ENCODE data around the gene SLIT2. TPM values are rescaled to one million over a fixed set of nuclear protein-coding genes. Genes with fewer than 3 reads are reported as not detected.

Gene SLIT2
- total RNA-seq, 3 donors from 2014 or later, result 1.2 to 37.3 (median 4.2) TPM

GRCh38 chr4:20256381-20256881, 4.7 kb downstream of the SLIT2 start:
- Histone ChIP-seq H3K4me3 (no peak overlapping the region), H3K36me3 (ENCODE audit: low read depth) (no peaks in the 10 kb centered on the region), H3K4me1 (ENCODE audit: low read depth) (peaks cover 20% of the 10 kb centered on the region), H3K9me3 (no peaks in the 10 kb centered on the region)
- ATAC-seq (no peak), DNase-seq (no peak)
- intact Hi-C loops (cut with DNase I, micrococcal nuclease), result no loop called here
- TF ChIP-seq CTCF (IDR thresholded peaks at IDR 0.05), result no peak

DNA sequence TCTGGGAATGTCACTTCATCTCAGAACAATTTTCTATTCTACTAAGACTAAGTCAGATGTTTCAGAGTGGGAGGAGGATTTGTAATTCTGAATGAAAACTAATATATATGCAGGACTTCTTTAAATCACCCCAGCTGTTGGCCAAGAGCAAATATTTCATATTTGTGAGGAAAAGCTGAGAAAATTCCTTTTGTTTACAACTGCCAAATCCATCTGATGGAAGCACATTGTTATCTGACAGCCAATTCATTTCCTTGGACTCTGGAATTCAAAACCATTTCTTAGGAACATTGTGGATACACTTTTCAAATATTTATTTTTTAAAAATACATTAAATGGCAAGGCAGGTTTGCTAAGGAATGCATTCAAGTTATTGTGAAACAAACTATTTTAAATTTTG, 8.0 kb downstream of the SLIT2 start:
- Histone ChIP-seq H3K9me3 (no peaks in the 10 kb centered on the region), H3K4me3 (no peak overlapping the region), H3K36me3 (ENCODE audit: low read depth) (no peaks in the 10 kb centered on the region), H3K4me1 (ENCODE audit: low read depth) (no peaks in the 10 kb centered on the region)
- no peak for TF ChIP-seq CTCF (IDR thresholded peaks at IDR 0.05)
- intact Hi-C loops (cut with DNase I, micrococcal nuclease), result no loop called here
- no peak for DNase-seq
- ATAC-seq, result no peak

DNA sequence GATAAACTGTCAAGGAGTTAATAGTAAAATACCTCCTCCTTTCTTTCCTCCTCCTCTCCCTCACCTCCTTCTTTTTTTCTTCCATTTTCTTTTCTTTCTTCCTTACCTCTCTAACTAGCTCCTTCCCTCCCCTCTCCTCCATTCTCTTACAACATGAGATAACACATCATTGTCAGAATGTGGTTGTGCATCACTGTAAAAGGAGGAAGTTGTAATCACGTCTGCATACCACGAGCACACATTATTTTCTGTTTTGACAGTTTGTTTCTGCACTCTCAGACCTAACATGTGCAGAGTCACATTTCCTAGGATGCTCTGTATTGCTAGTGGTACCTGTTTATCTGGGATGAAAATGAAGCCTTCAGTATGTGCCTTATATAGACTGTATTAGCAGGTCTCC, 9.1 kb downstream of the SLIT2 start:
- ATAC-seq (no peak), DNase-seq (no peak)
- no peaks in the 10 kb centered on the region for H3K4me1 ChIP-seq (ENCODE audit: low read depth)
- intact Hi-C loops (cut with DNase I, micrococcal nuclease), result no loop called here
- no peaks in the 10 kb centered on the region for H3K36me3 ChIP-seq (ENCODE audit: low read depth)
- no peak overlapping the region for H3K4me3 ChIP-seq
- H3K9me3 ChIP-seq, result no peaks in the 10 kb centered on the region
- no peak for TF ChIP-seq CTCF (IDR thresholded peaks at IDR 0.05)

GRCh38 chr4:20262221-20262620, 10.5 kb downstream of the SLIT2 start:
- ATAC-seq, result no peak
- Histone ChIP-seq H3K4me1 (ENCODE audit: low read depth) (no peaks in the 10 kb centered on the region), H3K36me3 (ENCODE audit: low read depth) (no peaks in the 10 kb centered on the region)

DNA sequence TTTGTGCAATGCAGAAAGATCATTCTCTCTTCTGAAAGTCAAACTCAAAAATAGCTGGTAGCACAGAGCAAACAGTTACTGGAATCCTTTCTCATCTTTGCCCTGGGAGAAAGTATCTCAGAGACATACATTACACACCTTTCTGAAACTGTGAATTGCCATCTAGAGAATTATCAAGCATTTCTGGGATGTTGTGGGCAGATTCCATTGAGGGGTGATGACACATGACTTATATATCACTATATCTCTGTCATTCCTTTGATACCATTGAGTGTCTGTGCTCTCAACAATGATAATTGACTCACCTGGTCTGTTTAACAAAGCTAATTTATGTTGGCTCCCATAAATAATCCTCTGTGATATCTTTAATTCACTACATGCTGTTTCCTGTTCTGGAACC, 13.0 kb downstream of the SLIT2 start:
- no peak for DNase-seq
- ATAC-seq, result no peak
- H3K4me3 ChIP-seq, result no peak overlapping the region
- H3K36me3 ChIP-seq (ENCODE audit: low read depth), result no peaks in the 10 kb centered on the region
- no peak for TF ChIP-seq CTCF (IDR thresholded peaks at IDR 0.05)
- no peaks in the 10 kb centered on the region for H3K9me3 ChIP-seq
- intact Hi-C loops (cut with DNase I, micrococcal nuclease), result no loop called here
- H3K4me1 ChIP-seq (ENCODE audit: low read depth), result no peaks in the 10 kb centered on the region

More at GRCh38 chr4:20262221-20262620, 10.5 kb downstream of the SLIT2 start:
- Histone ChIP-seq H3K9me3 (no peaks in the 10 kb centered on the region), H3K4me3 (no peak overlapping the region)
- no peak for DNase-seq
- TF ChIP-seq CTCF (IDR thresholded peaks at IDR 0.05), result no peak
- intact Hi-C loops (cut with DNase I, micrococcal nuclease), result no loop called here

DNA sequence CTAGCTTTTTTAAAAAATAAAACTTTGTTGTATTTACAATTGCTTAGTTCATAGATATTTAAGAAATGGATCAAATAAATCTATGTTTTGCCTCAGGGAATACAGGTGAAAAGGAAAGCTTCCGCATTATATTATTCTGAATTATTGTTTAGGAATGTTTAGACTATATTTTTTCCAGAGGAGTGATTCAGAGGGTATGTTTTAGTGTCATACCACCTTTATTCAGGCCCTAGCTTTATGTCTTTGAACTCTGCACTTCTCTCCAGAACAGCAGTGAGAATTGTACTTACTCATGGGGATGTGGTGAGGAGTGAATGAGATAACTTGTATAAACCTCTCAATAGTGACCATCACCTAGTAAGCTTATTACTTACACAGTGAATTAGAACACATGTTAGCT, 14.0 kb downstream of the SLIT2 start:
- intact Hi-C loops (cut with DNase I, micrococcal nuclease), result no loop called here
- Histone ChIP-seq H3K36me3 (ENCODE audit: low read depth) (no peaks in the 10 kb centered on the region), H3K4me3 (no peak overlapping the region), H3K9me3 (no peaks in the 10 kb centered on the region), H3K4me1 (ENCODE audit: low read depth) (no peaks in the 10 kb centered on the region)
- no peak for TF ChIP-seq CTCF (IDR thresholded peaks at IDR 0.05)
- DNase-seq (no peak), ATAC-seq (no peak)

All from mucosa of descending colon (tissue), 3 donors.